ENCODE results near the gene VPS9D1. TPM values are rescaled to one million over a fixed set of nuclear protein-coding genes. Genes with fewer than 3 reads are reported as not detected.

The VPS9D1 gene
- total and polyA plus RNA-seq, 10 of the 15 experiments (the other 5 are each of a cell fraction or from before 2014, with no cell fraction given) = 0.65 to 4.2 (median 1.1) TPM

GRCh38 chr16:89720813-89721545 is at the start of gene VPS9D1, which contains the start of gene ZNF276 (continued):
- TF ChIP-seq, protein P1, sequence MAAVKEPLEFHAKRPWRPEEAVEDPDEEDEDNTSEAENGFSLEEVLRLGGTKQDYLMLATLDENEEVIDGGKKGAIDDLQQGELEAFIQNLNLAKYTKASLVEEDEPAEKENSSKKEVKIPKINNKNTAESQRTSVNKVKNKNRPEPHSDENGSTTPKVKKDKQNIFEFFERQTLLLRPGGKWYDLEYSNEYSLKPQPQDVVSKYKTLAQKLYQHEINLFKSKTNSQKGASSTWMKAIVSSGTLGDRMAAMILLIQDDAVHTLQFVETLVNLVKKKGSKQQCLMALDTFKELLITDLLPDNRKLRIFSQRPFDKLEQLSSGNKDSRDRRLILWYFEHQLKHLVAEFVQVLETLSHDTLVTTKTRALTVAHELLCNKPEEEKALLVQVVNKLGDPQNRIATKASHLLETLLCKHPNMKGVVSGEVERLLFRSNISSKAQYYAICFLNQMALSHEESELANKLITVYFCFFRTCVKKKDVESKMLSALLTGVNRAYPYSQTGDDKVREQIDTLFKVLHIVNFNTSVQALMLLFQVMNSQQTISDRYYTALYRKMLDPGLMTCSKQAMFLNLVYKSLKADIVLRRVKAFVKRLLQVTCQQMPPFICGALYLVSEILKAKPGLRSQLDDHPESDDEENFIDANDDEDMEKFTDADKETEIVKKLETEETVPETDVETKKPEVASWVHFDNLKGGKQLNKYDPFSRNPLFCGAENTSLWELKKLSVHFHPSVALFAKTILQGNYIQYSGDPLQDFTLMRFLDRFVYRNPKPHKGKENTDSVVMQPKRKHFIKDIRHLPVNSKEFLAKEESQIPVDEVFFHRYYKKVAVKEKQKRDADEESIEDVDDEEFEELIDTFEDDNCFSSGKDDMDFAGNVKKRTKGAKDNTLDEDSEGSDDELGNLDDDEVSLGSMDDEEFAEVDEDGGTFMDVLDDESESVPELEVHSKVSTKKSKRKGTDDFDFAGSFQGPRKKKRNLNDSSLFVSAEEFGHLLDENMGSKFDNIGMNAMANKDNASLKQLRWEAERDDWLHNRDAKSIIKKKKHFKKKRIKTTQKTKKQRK (IDR thresholded peaks at IDR 0.05; ENCODE audit: low read depth, low read length) = no peak
- TF ChIP-seq TARDBP (IDR thresholded peaks at IDR 0.05; ENCODE audit: borderline replicate concordance) = peak; percentile 70; the same call in 1 of the 2 replicates
- TF ChIP-seq NFYB (IDR thresholded peaks at IDR 0.05; ENCODE audit: insufficient read depth, low read depth, low read length) = no peak
- TF ChIP-seq, protein P2, sequence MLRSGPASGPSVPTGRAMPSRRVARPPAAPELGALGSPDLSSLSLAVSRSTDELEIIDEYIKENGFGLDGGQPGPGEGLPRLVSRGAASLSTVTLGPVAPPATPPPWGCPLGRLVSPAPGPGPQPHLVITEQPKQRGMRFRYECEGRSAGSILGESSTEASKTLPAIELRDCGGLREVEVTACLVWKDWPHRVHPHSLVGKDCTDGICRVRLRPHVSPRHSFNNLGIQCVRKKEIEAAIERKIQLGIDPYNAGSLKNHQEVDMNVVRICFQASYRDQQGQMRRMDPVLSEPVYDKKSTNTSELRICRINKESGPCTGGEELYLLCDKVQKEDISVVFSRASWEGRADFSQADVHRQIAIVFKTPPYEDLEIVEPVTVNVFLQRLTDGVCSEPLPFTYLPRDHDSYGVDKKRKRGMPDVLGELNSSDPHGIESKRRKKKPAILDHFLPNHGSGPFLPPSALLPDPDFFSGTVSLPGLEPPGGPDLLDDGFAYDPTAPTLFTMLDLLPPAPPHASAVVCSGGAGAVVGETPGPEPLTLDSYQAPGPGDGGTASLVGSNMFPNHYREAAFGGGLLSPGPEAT (IDR thresholded peaks at IDR 0.05; ENCODE audit: low read depth) = no peak
- TF ChIP-seq ZNF384 (IDR thresholded peaks at IDR 0.05; ENCODE audit: borderline replicate concordance, low read depth, low read length) = no peak
- TF ChIP-seq, protein P3, sequence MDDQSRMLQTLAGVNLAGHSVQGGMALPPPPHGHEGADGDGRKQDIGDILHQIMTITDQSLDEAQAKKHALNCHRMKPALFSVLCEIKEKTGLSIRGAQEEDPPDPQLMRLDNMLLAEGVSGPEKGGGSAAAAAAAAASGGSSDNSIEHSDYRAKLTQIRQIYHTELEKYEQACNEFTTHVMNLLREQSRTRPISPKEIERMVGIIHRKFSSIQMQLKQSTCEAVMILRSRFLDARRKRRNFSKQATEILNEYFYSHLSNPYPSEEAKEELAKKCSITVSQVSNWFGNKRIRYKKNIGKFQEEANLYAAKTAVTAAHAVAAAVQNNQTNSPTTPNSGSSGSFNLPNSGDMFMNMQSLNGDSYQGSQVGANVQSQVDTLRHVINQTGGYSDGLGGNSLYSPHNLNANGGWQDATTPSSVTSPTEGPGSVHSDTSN (IDR thresholded peaks at IDR 0.05; ENCODE audit: insufficient replicate concordance, low read depth, low read length) = no peak
- no peak for TF ChIP-seq IRF4 (IDR thresholded peaks at IDR 0.05; ENCODE audit: low read depth, low read length)

All from GM12878 (cell line).